ENCODE data around the gene HSPD1.

HSPD1 gene

GRCh38 chr2:197477797-197478196 lies 21.8 kb downstream of the HSPD1 start:
- no peak for TF ChIP-seq TCF12 (IDR thresholded peaks at IDR 0.05; ENCODE audit: low read depth)
- TF ChIP-seq NFIC (IDR thresholded peaks at IDR 0.05) = no peak
- TF ChIP-seq RAD21 (IDR thresholded peaks at IDR 0.05; ENCODE audit: low read depth) = no peak

DNA sequence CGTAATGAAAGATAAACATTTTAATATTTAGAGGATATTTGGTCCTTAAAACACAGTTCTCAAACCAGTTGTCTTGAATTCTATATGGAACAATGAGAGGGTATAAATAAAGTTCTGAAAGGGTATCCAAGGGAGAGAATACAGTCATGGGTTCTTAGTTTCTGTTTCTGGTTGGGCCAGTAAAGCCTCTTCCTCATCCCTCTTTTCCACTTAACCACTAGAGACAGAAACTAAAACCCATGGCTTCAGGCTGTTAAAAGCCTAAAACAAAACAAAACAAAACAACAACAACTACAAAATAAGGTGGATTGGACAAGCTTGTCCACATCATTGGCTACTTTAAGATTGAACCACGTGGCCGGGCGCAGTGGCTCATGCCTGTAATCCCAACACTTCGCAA lies 27.5 kb downstream of the HSPD1 start:
- TF ChIP-seq NFIC (IDR thresholded peaks at IDR 0.05) (no peak), RAD21 (IDR thresholded peaks at IDR 0.05; ENCODE audit: low read depth) (no peak), EP300 (IDR thresholded peaks at IDR 0.05; ENCODE audit: borderline replicate concordance) (no peak), YY1 (IDR thresholded peaks at IDR 0.05; ENCODE audit: low read depth) (no peak), ZBTB7A (IDR thresholded peaks at IDR 0.05; ENCODE audit: low read depth) (no peak), REST (IDR thresholded peaks at IDR 0.05; ENCODE audit: low read depth) (no peak), FOXM1 (IDR thresholded peaks at IDR 0.05; ENCODE audit: borderline replicate concordance, low read depth) (no peak), CEBPB (IDR thresholded peaks at IDR 0.05) (no peak), TCF12 (IDR thresholded peaks at IDR 0.05; ENCODE audit: low read depth) (no peak), TEAD4 (IDR thresholded peaks at IDR 0.05) (no peak), MAX (IDR thresholded peaks at IDR 0.05) (no peak), CREB1 (IDR thresholded peaks at IDR 0.05; ENCODE audit: low read depth) (no peak), EGR1 (IDR thresholded peaks at IDR 0.05) (no peak), TAF1 (IDR thresholded peaks at IDR 0.05; ENCODE audit: low read depth) (no peak)
- TF ChIP-seq, protein P1, sequence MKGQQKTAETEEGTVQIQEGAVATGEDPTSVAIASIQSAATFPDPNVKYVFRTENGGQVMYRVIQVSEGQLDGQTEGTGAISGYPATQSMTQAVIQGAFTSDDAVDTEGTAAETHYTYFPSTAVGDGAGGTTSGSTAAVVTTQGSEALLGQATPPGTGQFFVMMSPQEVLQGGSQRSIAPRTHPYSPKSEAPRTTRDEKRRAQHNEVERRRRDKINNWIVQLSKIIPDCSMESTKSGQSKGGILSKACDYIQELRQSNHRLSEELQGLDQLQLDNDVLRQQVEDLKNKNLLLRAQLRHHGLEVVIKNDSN (IDR thresholded peaks at IDR 0.05) = no peak

DNA sequence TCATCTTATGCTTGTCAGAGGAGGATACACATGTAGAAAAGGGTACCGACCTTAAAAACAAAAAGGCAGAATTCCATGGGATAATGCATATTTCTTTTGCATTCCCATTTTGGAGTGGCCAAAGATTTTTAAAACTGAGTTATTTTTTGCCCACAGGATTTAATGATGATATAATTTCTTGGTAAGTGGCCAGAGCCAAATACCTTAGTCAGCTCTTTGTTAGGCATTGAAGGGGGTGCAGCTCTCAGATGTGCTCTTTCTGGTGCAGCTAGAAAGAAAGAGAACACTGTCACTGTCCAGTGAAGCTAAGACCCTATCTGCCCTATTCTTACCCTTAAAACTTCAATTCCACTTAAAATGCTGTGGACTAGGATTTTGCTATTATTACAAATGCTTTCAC lies 35.5 kb downstream of the HSPD1 start:
- no peak for TF ChIP-seq EP300 (IDR thresholded peaks at IDR 0.05; ENCODE audit: borderline replicate concordance)
- TF ChIP-seq EGR1 (IDR thresholded peaks at IDR 0.05) = no peak
- TF ChIP-seq CEBPB (IDR thresholded peaks at IDR 0.05) = no peak
- TF ChIP-seq, protein P1 (IDR thresholded peaks at IDR 0.05) = no peak
- TF ChIP-seq RAD21 (IDR thresholded peaks at IDR 0.05; ENCODE audit: low read depth) = no peak

GRCh38 chr2:197461057-197461456 lies 38.6 kb downstream of the HSPD1 start:
- TF ChIP-seq FOXM1 (IDR thresholded peaks at IDR 0.05; ENCODE audit: borderline replicate concordance, low read depth) (no peak), MAX (IDR thresholded peaks at IDR 0.05) (no peak), NFIC (IDR thresholded peaks at IDR 0.05) (no peak), TCF12 (IDR thresholded peaks at IDR 0.05; ENCODE audit: low read depth) (no peak), EP300 (IDR thresholded peaks at IDR 0.05; ENCODE audit: borderline replicate concordance) (no peak), CEBPB (IDR thresholded peaks at IDR 0.05) (no peak), YY1 (IDR thresholded peaks at IDR 0.05; ENCODE audit: low read depth) (no peak), ZBTB7A (IDR thresholded peaks at IDR 0.05; ENCODE audit: low read depth) (no peak), TEAD4 (IDR thresholded peaks at IDR 0.05) (no peak), CREB1 (IDR thresholded peaks at IDR 0.05; ENCODE audit: low read depth) (no peak), TAF1 (IDR thresholded peaks at IDR 0.05; ENCODE audit: low read depth) (no peak), RAD21 (IDR thresholded peaks at IDR 0.05; ENCODE audit: low read depth) (no peak), REST (IDR thresholded peaks at IDR 0.05; ENCODE audit: low read depth) (no peak), EGR1 (IDR thresholded peaks at IDR 0.05) (no peak)
- TF ChIP-seq, protein P1 (IDR thresholded peaks at IDR 0.05) = no peak

DNA sequence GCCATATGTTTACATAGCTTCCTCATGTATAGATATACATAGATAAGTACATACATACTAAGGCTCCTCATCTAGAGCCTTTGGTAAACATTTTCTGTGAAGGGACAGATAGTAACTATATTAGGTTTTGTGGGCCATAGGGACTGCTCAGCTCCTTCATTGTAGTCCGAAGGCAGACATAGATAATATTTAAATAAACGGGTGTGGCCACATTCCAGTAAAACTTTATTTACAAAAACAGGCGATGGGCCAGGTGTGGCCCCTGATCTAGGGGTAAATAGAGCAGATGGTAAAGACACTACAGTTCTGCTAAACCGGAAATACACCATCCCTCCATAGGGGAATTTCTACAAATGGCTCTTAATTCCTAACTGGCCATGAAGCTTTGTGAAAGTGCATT lies 39.0 kb downstream of the HSPD1 start:
- TF ChIP-seq REST (IDR thresholded peaks at IDR 0.05; ENCODE audit: low read depth) = no peak
- TF ChIP-seq TEAD4 (IDR thresholded peaks at IDR 0.05) = no peak
- TF ChIP-seq RAD21 (IDR thresholded peaks at IDR 0.05; ENCODE audit: low read depth) = no peak
- TF ChIP-seq YY1 (IDR thresholded peaks at IDR 0.05; ENCODE audit: low read depth) = no peak
- no peak for TF ChIP-seq FOXM1 (IDR thresholded peaks at IDR 0.05; ENCODE audit: borderline replicate concordance, low read depth)
- TF ChIP-seq EGR1 (IDR thresholded peaks at IDR 0.05) = no peak
- TF ChIP-seq CREB1 (IDR thresholded peaks at IDR 0.05; ENCODE audit: low read depth) = no peak
- TF ChIP-seq, protein P1 (IDR thresholded peaks at IDR 0.05) = no peak

Data from Ishikawa (cell line).